ENCODE data around the gene CCDC57. TPM values are rescaled to one million over a fixed set of nuclear protein-coding genes. Genes with fewer than 3 reads are reported as not detected.

CCDC57 gene
- total and polyA plus RNA-seq, 2 of the 8 experiments (the other 6 are each of a cell fraction or from before 2014, with no cell fraction given), result 8.4 to 12.9 TPM

DNA sequence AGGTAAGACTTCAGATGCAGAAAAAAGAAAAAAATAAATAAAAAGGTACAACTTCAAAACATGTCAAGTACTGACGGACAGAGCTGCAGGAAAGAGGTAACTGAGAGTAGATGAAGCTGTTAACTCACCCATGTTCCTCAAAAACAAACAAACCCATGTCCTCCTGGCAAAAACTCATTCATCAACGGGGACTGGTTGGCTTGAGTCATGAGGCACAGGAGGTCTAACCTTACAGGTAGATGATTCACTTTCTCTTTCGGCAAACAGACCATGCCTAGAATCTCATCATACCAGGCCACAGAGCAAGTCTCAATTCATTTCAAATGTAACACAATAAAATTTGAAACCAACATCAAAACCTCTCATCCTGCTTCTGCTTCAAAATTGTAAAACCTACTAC, 102.3 kb downstream of the CCDC57 start (continued):
- TF ChIP-seq SRF (IDR thresholded peaks at IDR 0.05; ENCODE audit: low read depth, low read length) (no peak), SAP30 (IDR thresholded peaks at IDR 0.05; ENCODE audit: insufficient read depth, insufficient replicate concordance, low read length) (no peak)
- TF ChIP-seq, protein P1, sequence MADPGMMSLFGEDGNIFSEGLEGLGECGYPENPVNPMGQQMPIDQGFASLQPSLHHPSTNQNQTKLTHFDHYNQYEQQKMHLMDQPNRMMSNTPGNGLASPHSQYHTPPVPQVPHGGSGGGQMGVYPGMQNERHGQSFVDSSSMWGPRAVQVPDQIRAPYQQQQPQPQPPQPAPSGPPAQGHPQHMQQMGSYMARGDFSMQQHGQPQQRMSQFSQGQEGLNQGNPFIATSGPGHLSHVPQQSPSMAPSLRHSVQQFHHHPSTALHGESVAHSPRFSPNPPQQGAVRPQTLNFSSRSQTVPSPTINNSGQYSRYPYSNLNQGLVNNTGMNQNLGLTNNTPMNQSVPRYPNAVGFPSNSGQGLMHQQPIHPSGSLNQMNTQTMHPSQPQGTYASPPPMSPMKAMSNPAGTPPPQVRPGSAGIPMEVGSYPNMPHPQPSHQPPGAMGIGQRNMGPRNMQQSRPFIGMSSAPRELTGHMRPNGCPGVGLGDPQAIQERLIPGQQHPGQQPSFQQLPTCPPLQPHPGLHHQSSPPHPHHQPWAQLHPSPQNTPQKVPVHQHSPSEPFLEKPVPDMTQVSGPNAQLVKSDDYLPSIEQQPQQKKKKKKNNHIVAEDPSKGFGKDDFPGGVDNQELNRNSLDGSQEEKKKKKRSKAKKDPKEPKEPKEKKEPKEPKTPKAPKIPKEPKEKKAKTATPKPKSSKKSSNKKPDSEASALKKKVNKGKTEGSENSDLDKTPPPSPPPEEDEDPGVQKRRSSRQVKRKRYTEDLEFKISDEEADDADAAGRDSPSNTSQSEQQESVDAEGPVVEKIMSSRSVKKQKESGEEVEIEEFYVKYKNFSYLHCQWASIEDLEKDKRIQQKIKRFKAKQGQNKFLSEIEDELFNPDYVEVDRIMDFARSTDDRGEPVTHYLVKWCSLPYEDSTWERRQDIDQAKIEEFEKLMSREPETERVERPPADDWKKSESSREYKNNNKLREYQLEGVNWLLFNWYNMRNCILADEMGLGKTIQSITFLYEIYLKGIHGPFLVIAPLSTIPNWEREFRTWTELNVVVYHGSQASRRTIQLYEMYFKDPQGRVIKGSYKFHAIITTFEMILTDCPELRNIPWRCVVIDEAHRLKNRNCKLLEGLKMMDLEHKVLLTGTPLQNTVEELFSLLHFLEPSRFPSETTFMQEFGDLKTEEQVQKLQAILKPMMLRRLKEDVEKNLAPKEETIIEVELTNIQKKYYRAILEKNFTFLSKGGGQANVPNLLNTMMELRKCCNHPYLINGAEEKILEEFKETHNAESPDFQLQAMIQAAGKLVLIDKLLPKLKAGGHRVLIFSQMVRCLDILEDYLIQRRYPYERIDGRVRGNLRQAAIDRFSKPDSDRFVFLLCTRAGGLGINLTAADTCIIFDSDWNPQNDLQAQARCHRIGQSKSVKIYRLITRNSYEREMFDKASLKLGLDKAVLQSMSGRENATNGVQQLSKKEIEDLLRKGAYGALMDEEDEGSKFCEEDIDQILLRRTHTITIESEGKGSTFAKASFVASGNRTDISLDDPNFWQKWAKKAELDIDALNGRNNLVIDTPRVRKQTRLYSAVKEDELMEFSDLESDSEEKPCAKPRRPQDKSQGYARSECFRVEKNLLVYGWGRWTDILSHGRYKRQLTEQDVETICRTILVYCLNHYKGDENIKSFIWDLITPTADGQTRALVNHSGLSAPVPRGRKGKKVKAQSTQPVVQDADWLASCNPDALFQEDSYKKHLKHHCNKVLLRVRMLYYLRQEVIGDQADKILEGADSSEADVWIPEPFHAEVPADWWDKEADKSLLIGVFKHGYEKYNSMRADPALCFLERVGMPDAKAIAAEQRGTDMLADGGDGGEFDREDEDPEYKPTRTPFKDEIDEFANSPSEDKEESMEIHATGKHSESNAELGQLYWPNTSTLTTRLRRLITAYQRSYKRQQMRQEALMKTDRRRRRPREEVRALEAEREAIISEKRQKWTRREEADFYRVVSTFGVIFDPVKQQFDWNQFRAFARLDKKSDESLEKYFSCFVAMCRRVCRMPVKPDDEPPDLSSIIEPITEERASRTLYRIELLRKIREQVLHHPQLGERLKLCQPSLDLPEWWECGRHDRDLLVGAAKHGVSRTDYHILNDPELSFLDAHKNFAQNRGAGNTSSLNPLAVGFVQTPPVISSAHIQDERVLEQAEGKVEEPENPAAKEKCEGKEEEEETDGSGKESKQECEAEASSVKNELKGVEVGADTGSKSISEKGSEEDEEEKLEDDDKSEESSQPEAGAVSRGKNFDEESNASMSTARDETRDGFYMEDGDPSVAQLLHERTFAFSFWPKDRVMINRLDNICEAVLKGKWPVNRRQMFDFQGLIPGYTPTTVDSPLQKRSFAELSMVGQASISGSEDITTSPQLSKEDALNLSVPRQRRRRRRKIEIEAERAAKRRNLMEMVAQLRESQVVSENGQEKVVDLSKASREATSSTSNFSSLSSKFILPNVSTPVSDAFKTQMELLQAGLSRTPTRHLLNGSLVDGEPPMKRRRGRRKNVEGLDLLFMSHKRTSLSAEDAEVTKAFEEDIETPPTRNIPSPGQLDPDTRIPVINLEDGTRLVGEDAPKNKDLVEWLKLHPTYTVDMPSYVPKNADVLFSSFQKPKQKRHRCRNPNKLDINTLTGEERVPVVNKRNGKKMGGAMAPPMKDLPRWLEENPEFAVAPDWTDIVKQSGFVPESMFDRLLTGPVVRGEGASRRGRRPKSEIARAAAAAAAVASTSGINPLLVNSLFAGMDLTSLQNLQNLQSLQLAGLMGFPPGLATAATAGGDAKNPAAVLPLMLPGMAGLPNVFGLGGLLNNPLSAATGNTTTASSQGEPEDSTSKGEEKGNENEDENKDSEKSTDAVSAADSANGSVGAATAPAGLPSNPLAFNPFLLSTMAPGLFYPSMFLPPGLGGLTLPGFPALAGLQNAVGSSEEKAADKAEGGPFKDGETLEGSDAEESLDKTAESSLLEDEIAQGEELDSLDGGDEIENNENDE (IDR thresholded peaks at IDR 0.05; ENCODE audit: insufficient replicate concordance, low read length), result no peak
